ENCODE measurements around the gene ARID1A. TPM values are rescaled to one million over a fixed set of nuclear protein-coding genes. Genes with fewer than 3 reads are reported as not detected.

The ARID1A gene
- total and polyA plus RNA-seq, 9 of the 15 experiments (the other 6 are each of a cell fraction or from before 2014, with no cell fraction given): 8.3 to 88.3 (median 22.5) TPM

DNA sequence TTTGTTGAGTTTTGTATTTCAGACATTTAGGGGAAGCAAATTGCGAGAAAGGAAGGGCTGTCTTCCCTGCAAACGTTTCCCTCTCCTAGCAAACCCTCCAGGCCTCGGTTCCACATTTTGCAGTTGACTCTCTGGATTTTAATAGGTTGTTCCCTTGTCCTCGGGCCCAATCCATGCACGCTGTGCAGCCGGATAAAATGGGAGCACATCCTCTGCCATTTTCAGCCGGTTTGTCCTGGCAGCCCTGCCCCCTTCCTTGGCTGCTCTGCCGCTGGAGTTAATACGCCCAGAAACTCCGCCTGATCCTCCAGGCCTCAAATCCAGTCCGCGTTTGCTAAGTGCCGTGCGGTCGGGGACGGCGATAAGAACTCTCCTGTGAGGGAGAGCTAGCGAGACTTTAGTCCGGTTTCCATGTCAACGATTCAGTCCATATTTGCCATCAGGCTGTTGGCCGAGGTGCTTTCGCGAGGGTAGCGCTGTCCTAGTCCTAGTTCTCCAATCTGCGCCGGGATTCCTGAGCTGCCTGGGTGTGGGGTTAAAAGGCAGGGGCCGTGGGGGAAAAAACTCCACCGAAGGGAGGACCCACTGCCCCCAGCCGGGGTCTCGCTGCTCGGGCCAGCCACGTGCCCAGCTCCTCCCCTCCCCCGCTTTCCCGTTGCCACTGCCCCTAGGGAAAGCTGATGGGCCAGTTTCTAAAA lies 2.9 kb upstream of the ARID1A start (continued):
- TF ChIP-seq, protein P1, sequence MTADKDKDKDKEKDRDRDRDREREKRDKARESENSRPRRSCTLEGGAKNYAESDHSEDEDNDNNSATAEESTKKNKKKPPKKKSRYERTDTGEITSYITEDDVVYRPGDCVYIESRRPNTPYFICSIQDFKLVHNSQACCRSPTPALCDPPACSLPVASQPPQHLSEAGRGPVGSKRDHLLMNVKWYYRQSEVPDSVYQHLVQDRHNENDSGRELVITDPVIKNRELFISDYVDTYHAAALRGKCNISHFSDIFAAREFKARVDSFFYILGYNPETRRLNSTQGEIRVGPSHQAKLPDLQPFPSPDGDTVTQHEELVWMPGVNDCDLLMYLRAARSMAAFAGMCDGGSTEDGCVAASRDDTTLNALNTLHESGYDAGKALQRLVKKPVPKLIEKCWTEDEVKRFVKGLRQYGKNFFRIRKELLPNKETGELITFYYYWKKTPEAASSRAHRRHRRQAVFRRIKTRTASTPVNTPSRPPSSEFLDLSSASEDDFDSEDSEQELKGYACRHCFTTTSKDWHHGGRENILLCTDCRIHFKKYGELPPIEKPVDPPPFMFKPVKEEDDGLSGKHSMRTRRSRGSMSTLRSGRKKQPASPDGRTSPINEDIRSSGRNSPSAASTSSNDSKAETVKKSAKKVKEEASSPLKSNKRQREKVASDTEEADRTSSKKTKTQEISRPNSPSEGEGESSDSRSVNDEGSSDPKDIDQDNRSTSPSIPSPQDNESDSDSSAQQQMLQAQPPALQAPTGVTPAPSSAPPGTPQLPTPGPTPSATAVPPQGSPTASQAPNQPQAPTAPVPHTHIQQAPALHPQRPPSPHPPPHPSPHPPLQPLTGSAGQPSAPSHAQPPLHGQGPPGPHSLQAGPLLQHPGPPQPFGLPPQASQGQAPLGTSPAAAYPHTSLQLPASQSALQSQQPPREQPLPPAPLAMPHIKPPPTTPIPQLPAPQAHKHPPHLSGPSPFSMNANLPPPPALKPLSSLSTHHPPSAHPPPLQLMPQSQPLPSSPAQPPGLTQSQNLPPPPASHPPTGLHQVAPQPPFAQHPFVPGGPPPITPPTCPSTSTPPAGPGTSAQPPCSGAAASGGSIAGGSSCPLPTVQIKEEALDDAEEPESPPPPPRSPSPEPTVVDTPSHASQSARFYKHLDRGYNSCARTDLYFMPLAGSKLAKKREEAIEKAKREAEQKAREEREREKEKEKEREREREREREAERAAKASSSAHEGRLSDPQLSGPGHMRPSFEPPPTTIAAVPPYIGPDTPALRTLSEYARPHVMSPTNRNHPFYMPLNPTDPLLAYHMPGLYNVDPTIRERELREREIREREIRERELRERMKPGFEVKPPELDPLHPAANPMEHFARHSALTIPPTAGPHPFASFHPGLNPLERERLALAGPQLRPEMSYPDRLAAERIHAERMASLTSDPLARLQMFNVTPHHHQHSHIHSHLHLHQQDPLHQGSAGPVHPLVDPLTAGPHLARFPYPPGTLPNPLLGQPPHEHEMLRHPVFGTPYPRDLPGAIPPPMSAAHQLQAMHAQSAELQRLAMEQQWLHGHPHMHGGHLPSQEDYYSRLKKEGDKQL (CRISPR knock-in tag; IDR thresholded peaks at IDR 0.05; ENCODE audit: borderline replicate concordance): 0 out of 2 replicates have a peak, but pooled peaks have one; percentile 13
- TF ChIP-seq TCF3 (CRISPR knock-in tag; IDR thresholded peaks at IDR 0.05): peak; percentile 39; the same call in 1 of the 2 replicates
- peak; percentile 12 for TF ChIP-seq DACH1 (IDR thresholded peaks at IDR 0.05; ENCODE audit: partially characterized antibody)
- TF ChIP-seq, protein P2, sequence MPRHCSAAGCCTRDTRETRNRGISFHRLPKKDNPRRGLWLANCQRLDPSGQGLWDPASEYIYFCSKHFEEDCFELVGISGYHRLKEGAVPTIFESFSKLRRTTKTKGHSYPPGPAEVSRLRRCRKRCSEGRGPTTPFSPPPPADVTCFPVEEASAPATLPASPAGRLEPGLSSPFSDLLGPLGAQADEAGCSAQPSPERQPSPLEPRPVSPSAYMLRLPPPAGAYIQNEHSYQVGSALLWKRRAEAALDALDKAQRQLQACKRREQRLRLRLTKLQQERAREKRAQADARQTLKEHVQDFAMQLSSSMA (CRISPR knock-in tag; IDR thresholded peaks at IDR 0.05): no peak
- TF ChIP-seq ZNF282 (CRISPR knock-in tag; IDR thresholded peaks at IDR 0.05): no peak
- TF ChIP-seq, protein P3, sequence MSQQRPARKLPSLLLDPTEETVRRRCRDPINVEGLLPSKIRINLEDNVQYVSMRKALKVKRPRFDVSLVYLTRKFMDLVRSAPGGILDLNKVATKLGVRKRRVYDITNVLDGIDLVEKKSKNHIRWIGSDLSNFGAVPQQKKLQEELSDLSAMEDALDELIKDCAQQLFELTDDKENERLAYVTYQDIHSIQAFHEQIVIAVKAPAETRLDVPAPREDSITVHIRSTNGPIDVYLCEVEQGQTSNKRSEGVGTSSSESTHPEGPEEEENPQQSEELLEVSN (IDR thresholded peaks at IDR 0.05; ENCODE audit: borderline replicate concordance in 1 of 2, extremely low read depth in 1 of 2, insufficient read depth in 1 of 2, insufficient read length in 1 of 2, low read depth in 1 of 2, low read length in 1 of 2, poor library complexity in 1 of 2, severe bottlenecking in 1 of 2): peak; percentile 62 to 66
- TF ChIP-seq, protein P4, sequence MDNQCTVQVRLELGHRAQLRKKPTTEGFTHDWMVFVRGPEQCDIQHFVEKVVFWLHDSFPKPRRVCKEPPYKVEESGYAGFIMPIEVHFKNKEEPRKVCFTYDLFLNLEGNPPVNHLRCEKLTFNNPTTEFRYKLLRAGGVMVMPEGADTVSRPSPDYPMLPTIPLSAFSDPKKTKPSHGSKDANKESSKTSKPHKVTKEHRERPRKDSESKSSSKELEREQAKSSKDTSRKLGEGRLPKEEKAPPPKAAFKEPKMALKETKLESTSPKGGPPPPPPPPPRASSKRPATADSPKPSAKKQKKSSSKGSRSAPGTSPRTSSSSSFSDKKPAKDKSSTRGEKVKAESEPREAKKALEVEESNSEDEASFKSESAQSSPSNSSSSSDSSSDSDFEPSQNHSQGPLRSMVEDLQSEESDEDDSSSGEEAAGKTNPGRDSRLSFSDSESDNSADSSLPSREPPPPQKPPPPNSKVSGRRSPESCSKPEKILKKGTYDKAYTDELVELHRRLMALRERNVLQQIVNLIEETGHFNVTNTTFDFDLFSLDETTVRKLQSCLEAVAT (IDR thresholded peaks at IDR 0.05): peak; percentile 5 to 94; a peak in 3 of 4 replicates
- no peak for TF ChIP-seq ERF (CRISPR knock-in tag; IDR thresholded peaks at IDR 0.05)
- peak; percentile 89 for TF ChIP-seq FOXJ2 (tag; IDR thresholded peaks at IDR 0.05)
- peak; percentile 76 for TF ChIP-seq RB1 (IDR thresholded peaks at IDR 0.05; ENCODE audit: low read depth)
- TF ChIP-seq, protein P5, sequence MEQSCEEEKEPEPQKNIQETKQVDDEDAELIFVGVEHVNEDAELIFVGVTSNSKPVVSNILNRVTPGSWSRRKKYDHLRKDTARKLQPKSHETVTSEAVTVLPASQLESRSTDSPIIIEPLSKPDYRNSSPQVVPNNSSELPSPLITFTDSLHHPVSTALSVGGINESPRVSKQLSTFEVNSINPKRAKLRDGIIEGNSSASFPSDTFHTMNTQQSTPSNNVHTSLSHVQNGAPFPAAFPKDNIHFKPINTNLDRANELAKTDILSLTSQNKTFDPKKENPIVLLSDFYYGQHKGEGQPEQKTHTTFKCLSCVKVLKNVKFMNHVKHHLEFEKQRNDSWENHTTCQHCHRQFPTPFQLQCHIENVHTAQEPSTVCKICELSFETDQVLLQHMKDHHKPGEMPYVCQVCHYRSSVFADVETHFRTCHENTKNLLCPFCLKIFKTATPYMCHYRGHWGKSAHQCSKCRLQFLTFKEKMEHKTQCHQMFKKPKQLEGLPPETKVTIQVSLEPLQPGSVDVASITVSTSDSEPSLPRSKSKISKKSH (CRISPR knock-in tag; IDR thresholded peaks at IDR 0.05): no peak
- TF ChIP-seq ZBTB8A (IDR thresholded peaks at IDR 0.05; ENCODE audit: partially characterized antibody): no peak
- peak; percentile 85 for TF ChIP-seq RBFOX2 (IDR thresholded peaks at IDR 0.05; ENCODE audit: low read depth, low read length)
- peak; percentile 74 for TF ChIP-seq NCOR1 (IDR thresholded peaks at IDR 0.05)
- TF ChIP-seq HDAC2 (IDR thresholded peaks at IDR 0.05): peak; percentile 86; the same call in 1 of the 2 replicates

Data from K562 (cell line).